ENCODE measurements around the gene ZNF227. TPM values are rescaled to one million over a fixed set of nuclear protein-coding genes. Genes with fewer than 3 reads are reported as not detected.
"Not testable (repeated sequence)": the region's sequence is repeated elsewhere in the genome, so short reads cannot be mapped to it uniquely, and the experiment has no call there.

The ZNF227 gene
- total RNA-seq, 1 experiment from 2014 or later, result 8.7 TPM

DNA sequence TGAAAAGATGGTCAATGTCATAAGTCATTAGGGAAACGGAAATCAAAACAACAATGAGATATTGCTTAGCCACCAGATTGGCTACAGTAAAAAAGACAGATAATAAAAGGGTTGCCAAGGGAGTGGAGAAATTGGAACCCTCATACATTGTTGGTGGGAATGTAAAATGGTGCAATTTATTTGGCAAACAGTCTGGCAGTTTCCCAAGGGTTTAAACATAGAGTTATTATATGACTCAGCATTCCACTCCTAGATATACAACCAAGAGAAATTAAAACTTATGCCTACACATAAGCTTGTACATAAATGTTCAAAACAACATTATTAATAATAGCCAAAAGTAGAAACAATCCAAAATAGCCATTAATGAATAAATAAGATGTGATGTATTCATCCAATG lies 9.9 kb upstream of the ZNF227 start:
- Histone ChIP-seq H3K9ac (ENCODE audit: low read length) (no peak overlapping the region), H3K27me3 (ENCODE audit: low read length) (no peaks in the 10 kb centered on the region), H3K4me1 (ENCODE audit: insufficient read depth, low read length) (no peaks in the 10 kb centered on the region), H4K20me1 (ENCODE audit: low read length) (no peaks in the 10 kb centered on the region), H3K4me3 (ENCODE audit: low read length) (no peak overlapping the region), H3K36me3 (ENCODE audit: low read depth, low read length) (no peaks in the 10 kb centered on the region), H3K27ac (ENCODE audit: low read length) (no peak overlapping the region), H3K9me2 (replicated peaks; ENCODE audit: low read length) (no peaks in the 10 kb centered on the region), H2AFZ (ENCODE audit: low read length) (no peak overlapping the region), H3K4me2 (ENCODE audit: low read length) (no peak overlapping the region), H3K79me2 (ENCODE audit: low read length) (no peaks in the 10 kb centered on the region), H3K9me3 (ENCODE audit: low read length) (no peaks in the 10 kb centered on the region), H3F3A (ENCODE audit: low read length, unreplicated experiment) (no peaks in the 10 kb centered on the region)
- no TSS peak for BruUV-seq (replicated peaks)
- ChIA-PET CTCF (no interaction called here), POLR2A (ENCODE audit: unreplicated experiment) (no interaction called here)
- intact Hi-C loops (cut with micrococcal nuclease), result no loop called here
- DNase-seq (no peak), ATAC-seq (no peak)
- no peak for TF ChIP-seq EZH2phosphoT487 (IDR thresholded peaks at IDR 0.05; ENCODE audit: borderline replicate concordance, low read length)
- TF ChIP-seq, protein P1, sequence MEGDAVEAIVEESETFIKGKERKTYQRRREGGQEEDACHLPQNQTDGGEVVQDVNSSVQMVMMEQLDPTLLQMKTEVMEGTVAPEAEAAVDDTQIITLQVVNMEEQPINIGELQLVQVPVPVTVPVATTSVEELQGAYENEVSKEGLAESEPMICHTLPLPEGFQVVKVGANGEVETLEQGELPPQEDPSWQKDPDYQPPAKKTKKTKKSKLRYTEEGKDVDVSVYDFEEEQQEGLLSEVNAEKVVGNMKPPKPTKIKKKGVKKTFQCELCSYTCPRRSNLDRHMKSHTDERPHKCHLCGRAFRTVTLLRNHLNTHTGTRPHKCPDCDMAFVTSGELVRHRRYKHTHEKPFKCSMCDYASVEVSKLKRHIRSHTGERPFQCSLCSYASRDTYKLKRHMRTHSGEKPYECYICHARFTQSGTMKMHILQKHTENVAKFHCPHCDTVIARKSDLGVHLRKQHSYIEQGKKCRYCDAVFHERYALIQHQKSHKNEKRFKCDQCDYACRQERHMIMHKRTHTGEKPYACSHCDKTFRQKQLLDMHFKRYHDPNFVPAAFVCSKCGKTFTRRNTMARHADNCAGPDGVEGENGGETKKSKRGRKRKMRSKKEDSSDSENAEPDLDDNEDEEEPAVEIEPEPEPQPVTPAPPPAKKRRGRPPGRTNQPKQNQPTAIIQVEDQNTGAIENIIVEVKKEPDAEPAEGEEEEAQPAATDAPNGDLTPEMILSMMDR (conservative IDR thresholded peaks at IDR 0.05; ENCODE audit: low read depth, low read length), result no peak
- TF ChIP-seq EZH2 (IDR thresholded peaks at IDR 0.05; ENCODE audit: low read length, unreplicated experiment), result no peak

GRCh38 chr19:44202974-44203373 lies 9.4 kb upstream of the ZNF227 start:
- intact Hi-C loops (cut with micrococcal nuclease), result no loop called here
- ATAC-seq, result no peak

GRCh38 chr19:44203877-44204276 lies 8.5 kb upstream of the ZNF227 start:
- H4K20me1 ChIP-seq (ENCODE audit: low read length); H3K36me3 ChIP-seq (ENCODE audit: low read depth, low read length); H3K27me3 ChIP-seq (ENCODE audit: low read length); H3K4me3 ChIP-seq (ENCODE audit: low read length); DNase-seq; H3K9ac ChIP-seq (ENCODE audit: low read length); BruUV-seq (replicated peaks); H3K79me2 ChIP-seq (ENCODE audit: low read length); POLR2A ChIA-PET (ENCODE audit: unreplicated experiment); H3K27ac ChIP-seq (ENCODE audit: low read length); H3K9me3 ChIP-seq (ENCODE audit: low read length); CTCF ChIA-PET; H3K4me1 ChIP-seq (ENCODE audit: insufficient read depth, low read length); H3K9me2 ChIP-seq (replicated peaks; ENCODE audit: low read length); H2AFZ ChIP-seq (ENCODE audit: low read length); intact Hi-C loops (cut with micrococcal nuclease); H3K4me2 ChIP-seq (ENCODE audit: low read length); ATAC-seq; H3F3A ChIP-seq (ENCODE audit: low read length, unreplicated experiment): not testable (repeated sequence)

More at GRCh38 chr19:44202974-44203373, 9.4 kb upstream of the ZNF227 start:
- CTCF ChIA-PET, result no interaction called here
- Histone ChIP-seq H3K27ac (ENCODE audit: low read length) (no peak overlapping the region), H3K9ac (ENCODE audit: low read length) (no peak overlapping the region), H3K36me3 (ENCODE audit: low read depth, low read length) (no peaks in the 10 kb centered on the region), H3K9me3 (ENCODE audit: low read length) (no peaks in the 10 kb centered on the region), H3K27me3 (ENCODE audit: low read length) (no peaks in the 10 kb centered on the region), H4K20me1 (ENCODE audit: low read length) (no peaks in the 10 kb centered on the region), H3K79me2 (ENCODE audit: low read length) (no peaks in the 10 kb centered on the region), H3K4me1 (ENCODE audit: insufficient read depth, low read length) (no peaks in the 10 kb centered on the region), H3K4me3 (ENCODE audit: low read length) (no peak overlapping the region), H2AFZ (ENCODE audit: low read length) (no peak overlapping the region), H3K9me2 (replicated peaks; ENCODE audit: low read length) (no peaks in the 10 kb centered on the region), H3K4me2 (ENCODE audit: low read length) (no peak overlapping the region), H3F3A (ENCODE audit: low read length, unreplicated experiment) (no peaks in the 10 kb centered on the region)
- TF ChIP-seq, protein P1 (conservative IDR thresholded peaks at IDR 0.05; ENCODE audit: low read depth, low read length), result no peak
- TF ChIP-seq EZH2 (IDR thresholded peaks at IDR 0.05; ENCODE audit: low read length, unreplicated experiment) (no peak), EZH2phosphoT487 (IDR thresholded peaks at IDR 0.05; ENCODE audit: borderline replicate concordance, low read length) (no peak)
- POLR2A ChIA-PET (ENCODE audit: unreplicated experiment), result no interaction called here
- DNase-seq, result no peak
- no TSS peak for BruUV-seq (replicated peaks)

Data from PC-3 (cell line).